HuH-7.5 (cell line): ENCODE results near the gene ZNF444.
A peak's percentile ranks its signal among the peaks of the same experiment; 100 is the strongest.

Experiments
- DNase-seq: peaks from one replicate; pipeline ENCODE4 v3.0.0; 2011; ENCODE audit warnings: low spot score

ZNF444 gene

DNA sequence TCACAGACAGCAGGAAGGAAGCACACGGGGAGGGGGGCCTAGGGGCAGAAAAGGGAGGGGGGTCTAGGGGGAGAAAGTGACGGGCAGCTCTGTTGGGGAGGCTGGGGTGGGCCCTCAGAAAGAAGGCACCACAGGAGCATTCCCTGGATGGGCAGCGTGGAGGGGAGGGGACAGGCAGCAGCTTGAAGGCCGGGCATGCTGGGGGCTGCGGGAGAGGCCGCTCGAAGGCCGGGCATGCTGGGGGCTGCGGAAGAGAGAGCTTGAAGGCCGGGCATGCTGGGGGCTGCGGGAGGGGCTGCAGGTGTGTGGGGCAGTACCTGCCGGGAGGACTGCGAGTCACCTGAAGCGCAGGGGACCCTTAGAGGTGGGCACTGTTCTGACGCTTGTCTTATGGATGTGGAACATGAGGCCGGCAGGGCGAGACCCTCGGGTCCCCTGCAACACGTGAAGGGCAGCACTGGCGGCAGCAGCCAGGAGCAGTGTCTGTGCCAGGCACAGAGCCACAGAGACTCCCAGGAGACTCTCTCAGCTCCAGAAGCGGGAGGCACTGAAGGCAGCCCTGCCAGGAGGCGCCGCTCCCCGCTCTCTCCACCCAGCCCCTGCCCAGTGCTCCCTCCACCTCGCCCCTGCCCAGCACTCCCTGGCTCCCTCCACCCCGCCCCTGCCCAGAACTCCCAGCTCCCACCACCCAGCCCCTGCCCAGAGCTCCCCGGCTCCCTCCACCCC is 33.3 kb upstream of the ZNF444 start:
- no peak for DNase-seq

GRCh38 chr19:56108447-56109195 is 32.5 kb upstream of the ZNF444 start:
- DNase-seq: peak; percentile 17

GRCh38 chr19:56109226-56109625 is 31.9 kb upstream of the ZNF444 start:
- DNase-seq: peak; percentile 28

GRCh38 chr19:56110515-56111448 is 30.3 kb upstream of the ZNF444 start:
- peak; percentile 97 for DNase-seq

- DNase-seq: no peak
Measured at GRCh38 chr19:56111601-56112312, 29.3 kb upstream of the ZNF444 start.

GRCh38 chr19:56112313-56112709 is 28.8 kb upstream of the ZNF444 start:
- no peak for DNase-seq

DNA sequence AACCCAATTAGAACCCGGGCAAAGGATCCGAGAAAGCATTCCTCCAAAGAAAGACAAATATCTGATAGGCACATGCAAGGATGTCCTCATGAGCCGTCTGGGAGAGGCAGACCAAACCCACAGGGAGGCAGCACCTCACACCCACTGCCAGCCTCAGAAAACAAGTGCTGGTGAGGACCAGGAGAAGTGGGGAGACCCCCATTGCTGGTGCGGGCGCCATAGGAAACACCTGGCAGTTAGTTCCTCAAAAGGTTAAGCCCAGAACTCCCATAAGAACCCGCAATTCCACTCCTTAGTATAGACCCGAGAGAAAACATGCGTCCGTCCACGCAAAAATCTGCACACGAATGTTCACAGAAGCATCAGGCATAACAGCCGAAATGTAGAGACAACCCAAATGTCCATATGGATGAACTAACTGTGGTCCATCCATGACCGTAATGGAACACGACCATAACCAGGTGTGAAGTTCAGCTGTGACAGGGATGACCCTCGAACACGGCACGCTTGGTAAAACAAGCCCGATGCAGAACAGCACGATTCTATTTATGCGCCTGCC is 27.9 kb upstream of the ZNF444 start:
- DNase-seq: no peak

GRCh38 chr19:56114051-56114777 is 26.9 kb upstream of the ZNF444 start:
- no peak for DNase-seq

DNA sequence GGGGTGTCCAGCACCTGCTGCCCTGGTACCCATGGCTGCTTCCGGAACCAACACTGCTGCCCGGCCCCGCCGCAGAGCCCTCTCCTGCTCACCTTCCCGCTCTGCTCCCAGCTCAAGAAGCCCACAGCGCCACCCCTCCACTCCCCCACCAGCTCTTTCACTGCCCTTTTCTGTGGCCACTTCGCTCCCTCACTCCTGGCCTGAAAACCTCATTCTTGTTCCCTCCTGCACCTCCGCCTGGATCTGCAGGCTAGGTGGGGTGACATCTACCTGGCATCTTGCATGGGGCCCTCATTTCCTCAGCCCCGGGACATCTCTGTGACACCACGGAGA is 26.3 kb upstream of the ZNF444 start:
- DNase-seq: no peak

- no peak for DNase-seq
Measured at GRCh38 chr19:56115490-56115889, 25.6 kb upstream of the ZNF444 start.

- DNase-seq: no peak
Measured at GRCh38 chr19:56116606-56117005, 24.5 kb upstream of the ZNF444 start.

- DNase-seq: no peak
Measured at GRCh38 chr19:56117376-56117884, 23.7 kb upstream of the ZNF444 start.

GRCh38 chr19:56117889-56118288 is 23.2 kb upstream of the ZNF444 start:
- no peak for DNase-seq

GRCh38 chr19:56118666-56119581 is 22.2 kb upstream of the ZNF444 start:
- DNase-seq: no peak

DNA sequence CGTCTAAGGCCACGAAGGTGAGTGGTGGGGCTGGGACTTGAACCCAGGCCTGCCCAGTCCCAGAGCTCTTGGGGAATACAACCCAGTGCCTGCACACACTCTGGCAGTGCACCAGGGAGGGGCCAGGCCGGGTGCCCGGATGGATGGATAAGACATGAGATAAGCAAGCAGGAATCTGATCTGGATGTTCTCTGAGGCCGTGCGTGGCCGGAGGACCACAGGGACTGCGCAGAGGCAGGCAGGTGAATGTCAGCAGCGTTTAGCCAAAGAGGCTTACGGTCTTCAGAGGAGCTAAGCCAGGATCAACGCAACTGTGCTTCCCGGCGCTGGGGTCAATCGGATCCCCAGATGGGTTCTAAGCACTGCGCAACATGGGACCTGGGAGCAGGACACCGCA is 21.5 kb upstream of the ZNF444 start:
- DNase-seq: no peak

DNA sequence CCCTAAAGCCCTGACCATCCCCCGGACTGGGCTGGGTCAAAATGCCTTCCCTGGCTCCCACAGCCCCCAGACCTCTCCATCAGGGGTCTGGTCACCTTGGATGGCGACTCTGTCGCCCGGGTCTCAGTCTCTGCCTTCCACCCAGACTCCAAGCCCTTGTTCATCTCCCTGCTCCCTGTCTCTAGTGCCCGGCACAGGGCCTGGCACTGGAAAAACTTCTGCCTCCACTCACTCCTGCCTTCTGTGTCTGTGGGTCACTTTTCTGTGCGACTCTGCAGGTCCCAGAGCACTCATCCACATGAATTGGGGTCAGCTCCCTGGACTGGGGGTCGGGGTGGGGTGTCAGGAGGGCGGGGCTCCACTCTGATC is 21.1 kb upstream of the ZNF444 start:
- no peak for DNase-seq

DNA sequence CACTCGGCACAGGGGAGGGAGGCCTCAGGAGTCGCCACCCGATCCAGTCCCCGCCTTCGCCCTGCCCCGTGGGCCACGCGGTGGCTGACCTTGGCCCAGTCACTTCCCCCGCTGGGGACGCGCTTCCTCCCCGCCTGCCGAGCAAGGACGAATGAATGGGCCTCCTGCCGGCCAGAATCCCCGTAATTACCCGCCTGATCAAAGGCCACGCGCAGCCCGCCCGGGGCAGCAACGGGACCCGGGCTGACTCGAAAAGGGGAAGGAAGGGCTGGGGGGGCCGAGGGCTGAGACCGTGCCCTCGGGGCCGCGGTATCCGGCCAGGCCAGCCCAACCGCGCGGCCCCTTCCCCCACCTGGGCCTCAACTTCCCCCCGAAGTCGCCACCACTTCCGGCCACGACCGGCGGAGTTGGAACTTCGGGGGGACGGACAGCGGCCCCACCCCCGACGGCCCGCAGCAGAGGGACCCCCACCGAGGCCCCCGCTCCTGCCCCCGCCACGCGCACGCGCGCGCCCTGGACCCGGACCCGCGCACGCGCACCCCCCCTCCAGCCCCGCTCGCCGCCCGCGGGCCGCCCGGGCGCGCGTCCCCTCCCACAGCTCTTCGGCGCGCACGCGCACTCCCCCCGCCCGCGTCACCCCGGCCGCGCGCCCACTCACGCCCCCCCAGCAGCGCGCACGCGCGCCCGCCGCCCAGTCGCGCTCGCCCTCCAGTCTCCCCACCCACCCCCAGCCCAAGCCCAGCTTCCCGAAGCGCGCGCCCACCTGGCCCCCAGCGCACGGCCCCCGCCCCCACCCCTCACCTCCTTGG is 20.5 kb upstream of the ZNF444 start:
- DNase-seq: peak; percentile 98

DNA sequence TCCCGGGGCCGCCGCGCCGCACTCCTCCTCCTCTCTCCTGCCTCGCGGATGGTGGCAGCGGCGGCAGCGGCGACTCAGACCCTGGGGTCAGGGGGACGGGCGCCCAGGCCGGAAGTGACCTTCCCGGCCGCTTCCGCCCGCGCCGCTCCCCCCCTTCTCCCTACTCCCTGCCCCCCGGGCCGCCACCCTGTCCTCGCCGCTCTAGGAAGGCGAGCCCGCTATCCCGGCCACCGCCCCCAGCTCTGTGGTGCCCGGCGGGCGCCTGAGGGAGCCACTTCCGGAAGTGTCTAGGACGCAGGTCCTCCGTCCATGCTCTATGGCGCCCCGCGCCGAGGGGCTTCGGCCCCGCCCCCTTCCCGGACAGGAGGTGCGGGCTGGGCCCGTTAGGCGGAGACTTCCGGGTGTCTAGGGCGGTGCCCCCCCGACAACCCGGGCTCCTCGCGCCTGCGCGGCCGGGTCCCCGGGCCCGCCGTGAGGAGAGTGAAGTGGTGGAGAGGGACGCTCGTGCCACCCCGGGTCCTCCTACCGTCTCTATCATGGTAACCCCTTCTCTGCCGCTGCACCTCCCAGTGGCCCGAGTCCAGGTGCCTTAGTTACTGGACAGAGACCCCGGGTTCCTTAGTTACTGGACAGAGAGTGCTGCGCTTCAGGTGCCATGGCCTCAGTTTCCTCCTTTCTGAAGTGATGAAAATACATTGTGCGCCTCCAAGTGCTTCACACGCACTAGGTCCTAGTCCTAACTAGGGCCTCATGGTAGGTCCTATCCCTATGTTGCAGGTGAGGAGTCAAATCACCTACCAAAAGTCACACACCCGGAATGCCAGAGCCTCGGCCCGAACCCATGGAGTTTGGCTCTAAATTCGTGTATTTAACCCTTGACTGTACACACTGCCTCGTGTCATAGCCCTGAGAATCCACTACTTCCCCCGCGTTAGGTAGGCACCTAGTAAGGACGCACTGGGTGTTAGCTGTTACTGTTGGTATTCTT is 19.6 kb upstream of the ZNF444 start, which contains the start of gene ZNF787:
Gene ZNF787, minus strand, starts transcription at position 116 of the 988 bp plus-strand sequence. CDS start 18,078 bp downstream, outside the sequence.
- DNase-seq: peak; percentile 100
